Measurements from ENCODE around the gene MRPS25.
"Not testable (repeated sequence)": the region's sequence is repeated elsewhere in the genome, so short reads cannot be mapped to it uniquely, and the experiment has no call there.

Gene MRPS25

GRCh38 chr3:15042936-15043335 is 22.2 kb downstream of the MRPS25 start:
- no peak for DNase-seq

- DNase-seq, result no peak
Measured at GRCh38 chr3:15041950-15042349, 23.2 kb downstream of the MRPS25 start.

DNA sequence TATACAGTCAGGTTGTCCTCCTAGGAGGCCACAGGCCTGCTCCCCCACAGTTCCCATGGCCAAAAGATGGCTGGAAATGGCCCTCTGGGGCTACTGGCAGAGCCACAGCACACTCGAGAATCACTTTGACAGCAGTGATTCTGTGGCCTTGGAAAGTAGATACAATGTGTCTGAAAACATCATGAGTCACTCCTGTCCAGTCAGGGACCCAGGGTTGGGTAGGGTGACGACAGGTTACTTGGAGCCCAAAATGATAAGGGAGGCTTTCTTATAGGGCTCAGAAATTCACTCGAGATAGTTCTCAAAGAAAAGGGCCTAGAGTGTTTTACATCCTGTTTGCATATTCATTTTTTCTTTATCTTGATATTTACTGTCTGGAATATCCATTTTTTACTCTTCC is 24.3 kb downstream of the MRPS25 start:
- no peak for DNase-seq

GRCh38 chr3:15038306-15038705 is 26.8 kb downstream of the MRPS25 start:
- no peak for DNase-seq

DNA sequence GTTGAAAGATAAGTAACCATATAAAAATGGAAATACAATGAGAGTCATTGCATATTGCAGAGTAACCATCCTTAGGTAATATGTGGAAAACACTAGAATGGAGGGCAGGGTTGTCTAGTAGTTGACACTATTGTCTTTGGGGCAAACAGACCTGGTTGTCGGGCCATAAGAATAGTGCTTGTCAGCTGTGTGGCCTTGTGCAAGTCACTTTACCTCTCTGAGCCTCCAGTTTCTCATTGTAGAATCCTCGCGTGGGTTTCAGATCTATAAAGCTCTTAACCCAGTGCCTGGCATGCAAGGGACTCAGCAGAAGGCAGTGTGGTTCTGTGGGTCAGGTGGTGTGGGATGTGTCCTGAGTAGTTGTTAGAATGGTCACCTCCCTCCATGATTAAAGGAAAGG is 32.0 kb downstream of the MRPS25 start:
- no peak for DNase-seq

DNA sequence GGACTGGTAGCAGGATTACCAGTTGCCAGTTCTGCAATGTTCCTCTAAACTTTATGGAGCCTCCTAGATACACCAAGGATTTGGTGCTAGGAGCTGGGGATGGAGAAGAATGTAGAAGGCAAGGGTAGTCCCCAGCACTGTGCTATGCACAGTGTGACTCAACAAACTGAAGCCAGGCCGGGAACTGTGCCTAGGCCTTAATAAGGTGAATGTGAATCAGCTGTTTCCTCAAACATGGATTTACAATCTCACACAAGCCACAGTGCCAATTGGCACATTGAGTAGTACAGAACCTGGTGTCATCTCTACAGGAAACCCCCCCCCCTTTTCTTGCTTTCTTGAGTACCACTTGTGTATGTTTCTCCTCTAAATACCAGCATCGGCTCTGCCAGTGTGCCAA is 32.5 kb downstream of the MRPS25 start:
- no peak for DNase-seq

GRCh38 chr3:15029625-15030024 is 35.5 kb downstream of the MRPS25 start:
- DNase-seq, result no peak

GRCh38 chr3:15023719-15024118 is 41.4 kb downstream of the MRPS25 start:
- DNase-seq, result no peak

DNA sequence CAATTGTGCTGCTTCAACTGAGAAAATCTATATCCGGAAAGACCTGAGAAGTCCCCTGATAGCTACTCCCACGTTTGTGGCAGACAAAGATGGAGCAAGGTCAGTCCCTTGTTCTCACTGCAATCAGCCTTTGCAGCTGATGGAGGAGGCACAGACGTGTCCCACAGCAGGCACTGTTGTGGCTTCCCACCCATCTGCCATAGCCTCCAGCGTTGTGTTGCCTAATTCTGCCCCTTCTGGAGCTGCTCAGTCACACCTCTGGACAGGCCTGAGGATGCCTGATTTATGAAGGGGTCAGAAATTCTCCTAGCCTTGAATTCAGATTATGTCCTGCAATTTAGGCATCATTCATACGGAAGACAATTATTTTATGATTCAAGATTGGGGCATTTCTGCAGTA is 41.9 kb downstream of the MRPS25 start:
- no peak for DNase-seq

GRCh38 chr3:15017191-15017590 is 47.9 kb downstream of the MRPS25 start:
- no peak for DNase-seq

DNA sequence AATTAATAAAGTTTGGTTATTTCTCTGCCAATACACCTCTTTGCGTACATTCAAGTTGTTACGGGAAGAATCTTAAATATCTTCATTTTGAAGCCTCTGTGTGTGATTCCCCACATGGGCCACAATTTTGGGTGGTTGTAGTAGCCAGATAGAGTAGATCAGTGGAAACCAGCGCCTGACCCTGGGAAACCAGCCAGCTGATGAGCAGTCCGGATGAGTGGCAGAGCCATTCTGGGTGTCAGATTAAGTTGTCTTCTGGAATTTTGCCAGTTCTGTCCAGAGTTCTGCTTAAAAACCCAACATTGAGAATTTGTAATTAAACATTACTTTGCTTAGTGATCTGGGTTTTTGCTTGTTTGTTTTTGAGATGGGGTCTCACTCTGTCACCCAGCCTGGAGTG is 49.7 kb downstream of the MRPS25 start:
- DNase-seq, result no peak

- DNase-seq, result no peak
Measured at GRCh38 chr3:15014606-15015328, 50.3 kb downstream of the MRPS25 start.

DNA sequence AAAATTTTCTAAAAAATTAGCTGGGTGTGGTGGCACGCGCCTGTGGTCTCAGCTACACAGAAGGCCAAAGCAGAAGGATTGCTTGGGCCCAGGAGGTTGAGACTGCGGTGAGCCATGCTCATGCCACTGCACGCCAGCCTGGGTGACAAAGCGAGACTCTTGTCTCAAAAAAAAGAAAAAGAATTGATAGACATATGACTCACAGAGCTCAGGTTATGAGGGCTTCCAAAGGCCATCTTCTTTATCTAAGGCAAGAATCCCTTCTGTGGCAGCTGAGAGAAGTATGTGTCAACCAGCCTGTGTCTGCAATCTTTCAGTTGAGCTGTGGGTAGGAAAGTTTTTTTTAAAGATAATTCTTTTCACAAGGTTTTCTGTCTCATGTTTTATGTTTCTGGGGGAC is 53.9 kb downstream of the MRPS25 start:
- DNase-seq, result no peak

GRCh38 chr3:15010664-15011063 is 54.5 kb downstream of the MRPS25 start:
- no peak for DNase-seq

DNA sequence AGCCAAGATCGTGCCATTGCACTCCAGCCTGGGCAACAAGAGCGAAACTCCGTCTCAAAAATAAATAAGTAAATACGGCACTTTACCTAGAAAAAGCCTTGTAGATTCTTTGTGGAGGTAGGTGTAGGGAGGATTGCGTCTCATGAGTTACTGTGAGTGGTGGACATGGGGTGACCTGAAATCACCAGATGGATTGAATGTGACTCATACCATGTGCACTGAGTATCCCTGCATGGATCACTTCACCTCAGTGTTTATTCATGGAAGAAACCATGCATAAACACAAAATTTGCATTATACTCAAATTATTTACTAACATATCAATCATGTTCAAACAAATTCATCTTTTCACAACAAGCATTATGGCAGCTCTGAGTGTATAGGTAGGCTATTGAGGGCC is 55.9 kb downstream of the MRPS25 start:
- no peak for DNase-seq

DNA sequence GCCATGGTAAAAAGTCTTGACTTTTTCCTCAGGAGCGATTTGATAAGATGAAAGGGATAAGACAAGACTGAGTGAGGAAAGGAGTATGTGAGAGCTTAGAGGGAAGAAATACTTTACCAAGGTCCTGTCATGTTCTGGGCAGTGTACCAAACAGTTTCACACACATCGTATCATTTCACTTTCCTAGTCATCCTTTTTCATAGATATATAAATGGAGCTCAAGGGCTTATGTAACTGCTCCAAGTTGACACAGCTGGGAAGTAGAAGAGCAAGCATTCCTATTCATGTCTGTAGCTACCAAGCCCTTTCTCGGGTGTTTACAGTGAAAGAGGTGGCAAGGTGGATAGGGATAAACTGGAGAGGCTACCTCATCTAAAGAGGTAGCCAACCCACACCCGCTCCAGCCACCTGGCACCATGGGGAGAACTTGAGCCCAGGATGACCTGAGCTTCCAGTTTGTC is 57.4 kb downstream of the MRPS25 start:
- no peak for DNase-seq

- DNase-seq, result not testable (repeated sequence)
Measured at GRCh38 chr3:14999182-14999581, 65.9 kb downstream of the MRPS25 start.
